ENCODE results near the gene KCTD20.
"Not testable (repeated sequence)": the region's sequence is repeated elsewhere in the genome, so short reads cannot be mapped to it uniquely, and the experiment has no call there.

- TF ChIP-seq POLR2A (IDR thresholded peaks at IDR 0.05; ENCODE audit: low read length); GATA1 (IDR thresholded peaks at IDR 0.05; ENCODE audit: low read depth, low read length): not testable (repeated sequence)
Measured at GRCh38 chr6:36483326-36483725, 40.5 kb downstream of the KCTD20 start.
